HG03571 (cell line): ENCODE results near the gene OSGEP.
"Not testable (repeated sequence)": the region's sequence is repeated elsewhere in the genome, so short reads cannot be mapped to it uniquely, and the experiment has no call there.

Experiments
- ATAC-seq: cut with Tn5 transposase; IDR thresholded peaks from one replicate; pipeline ENCODE4 v1.9.1; 2021; ENCODE audit not compliant: unreplicated experiment

Gene OSGEP

GRCh38 chr14:20469890-20470602 is 15.4 kb upstream of the OSGEP start:
- ATAC-seq = peak; percentile 33

- ATAC-seq = peak; percentile 91
These were observed 14.8 kb upstream of the OSGEP start, which contains the start of gene PNP for GRCh38 chr14:20469242-20469889. Gene PNP, plus strand, starts transcription at chr14:20469406. Its CDS starts 119 bp downstream, at chr14:20469525.

- ATAC-seq = no peak
These were observed 14.2 kb upstream of the OSGEP start for GRCh38 chr14:20468764-20469241.

- ATAC-seq = peak; percentile 93
These were observed 6.9 kb upstream of the OSGEP start, which contains the start of gene PIP4P1 for GRCh38 chr14:20461225-20462141. Gene PIP4P1, minus strand, starts transcription at chr14:20461434. Its CDS starts 109 bp downstream, at chr14:20461325.

GRCh38 chr14:20460458-20461224 is 6.0 kb upstream of the OSGEP start:
- no peak for ATAC-seq

GRCh38 chr14:20458031-20458789 is 3.6 kb upstream of the OSGEP start:
- no peak for ATAC-seq

GRCh38 chr14:20456971-20457370 is 2.4 kb upstream of the OSGEP start:
- ATAC-seq = no peak

GRCh38 chr14:20455355-20456300 is 1.0 kb upstream of the OSGEP start:
- ATAC-seq = peak; percentile 40

GRCh38 chr14:20452831-20453230 is 1.8 kb downstream of the OSGEP start:
- not testable (repeated sequence) for ATAC-seq

GRCh38 chr14:20446889-20447288 is 7.7 kb downstream of the OSGEP start:
- ATAC-seq = no peak

- not testable (repeated sequence) for ATAC-seq
These were observed 11.0 kb downstream of the OSGEP start for GRCh38 chr14:20443650-20444049.

- ATAC-seq = no peak
These were observed 13.2 kb downstream of the OSGEP start for GRCh38 chr14:20441461-20441860.

GRCh38 chr14:20440882-20441281 is 13.7 kb downstream of the OSGEP start:
- peak; percentile 76 for ATAC-seq

GRCh38 chr14:20440465-20440864 is 14.1 kb downstream of the OSGEP start:
- no peak for ATAC-seq

- no peak for ATAC-seq
These were observed 15.9 kb downstream of the OSGEP start for GRCh38 chr14:20438664-20439063.

- no peak for ATAC-seq
These were observed 18.3 kb downstream of the OSGEP start for GRCh38 chr14:20436363-20436755.

- no peak for ATAC-seq
These were observed 18.8 kb downstream of the OSGEP start, which contains the start of gene KLHL33 for GRCh38 chr14:20435582-20436362. Gene KLHL33, minus strand, starts transcription at chr14:20436166. Its CDS starts 355 bp downstream, at chr14:20435811.
